ENCODE measurements around the gene AK4.
"Not testable (repeated sequence)": the region's sequence is repeated elsewhere in the genome, so short reads cannot be mapped to it uniquely, and the experiment has no call there.

The AK4 gene

GRCh38 chr1:65150583-65151263, 2.7 kb downstream of the AK4 start:
- no peak for DNase-seq

- no peak for DNase-seq
These were observed 3.6 kb downstream of the AK4 start for GRCh38 chr1:65151641-65152040.

DNA sequence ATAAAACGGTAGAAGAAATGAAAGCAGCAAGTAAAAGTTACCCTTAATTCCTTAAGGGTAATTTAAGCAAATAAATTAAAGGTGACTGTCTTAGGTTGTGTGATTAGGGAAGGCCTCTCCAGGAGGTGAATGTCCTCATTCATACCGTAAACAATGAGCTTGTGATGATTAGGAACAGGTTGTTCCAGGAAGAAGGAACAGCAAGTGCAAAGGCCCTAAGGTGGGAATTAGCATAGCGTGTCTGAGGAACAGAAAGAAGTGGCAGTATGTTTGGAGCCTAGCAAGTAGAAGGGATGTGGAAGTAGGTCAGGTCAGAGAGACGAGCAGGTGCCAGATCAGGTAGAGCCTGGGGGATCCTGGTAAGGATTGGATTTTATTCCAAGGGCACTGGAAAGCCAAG, 5.6 kb downstream of the AK4 start:
- no peak for DNase-seq

DNA sequence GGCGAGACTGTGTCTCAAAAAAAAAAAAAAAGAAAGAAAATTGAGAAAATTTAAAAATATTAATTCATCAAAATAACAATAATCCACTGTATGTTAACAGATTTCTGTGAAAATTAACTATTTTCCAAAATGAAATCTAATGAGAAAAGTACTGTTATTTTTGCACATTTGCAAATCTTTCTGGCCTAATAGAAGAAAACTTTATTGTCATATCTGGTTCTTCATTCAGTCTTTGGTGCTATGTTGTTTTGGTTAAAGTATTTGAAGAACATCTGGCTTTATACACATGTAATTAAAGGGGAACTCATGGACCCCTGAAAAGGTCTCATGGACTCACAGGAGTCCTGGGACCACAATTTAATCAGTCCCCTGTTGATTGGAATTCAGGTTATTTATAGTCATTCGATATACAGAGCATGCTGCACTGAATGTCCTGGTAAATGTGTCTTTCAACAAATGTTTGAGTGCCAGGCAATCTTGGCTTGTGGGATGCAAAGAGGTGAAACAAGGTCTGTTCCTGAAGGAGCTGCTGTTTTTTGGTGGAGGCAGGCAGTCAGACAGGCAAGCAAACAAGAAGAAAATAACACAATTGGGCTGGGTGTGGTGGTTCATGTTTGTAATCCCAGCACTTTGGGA, 9.0 kb downstream of the AK4 start:
- DNase-seq: no peak

- DNase-seq: no peak
These were observed 9.5 kb downstream of the AK4 start for GRCh38 chr1:65157546-65157941.

GRCh38 chr1:65159291-65159688, 11.3 kb downstream of the AK4 start:
- not testable (repeated sequence) for DNase-seq

- DNase-seq: no peak
These were observed 12.0 kb downstream of the AK4 start for GRCh38 chr1:65159801-65160523.

- no peak for DNase-seq
These were observed 15.3 kb downstream of the AK4 start for GRCh38 chr1:65163201-65163805.

DNA sequence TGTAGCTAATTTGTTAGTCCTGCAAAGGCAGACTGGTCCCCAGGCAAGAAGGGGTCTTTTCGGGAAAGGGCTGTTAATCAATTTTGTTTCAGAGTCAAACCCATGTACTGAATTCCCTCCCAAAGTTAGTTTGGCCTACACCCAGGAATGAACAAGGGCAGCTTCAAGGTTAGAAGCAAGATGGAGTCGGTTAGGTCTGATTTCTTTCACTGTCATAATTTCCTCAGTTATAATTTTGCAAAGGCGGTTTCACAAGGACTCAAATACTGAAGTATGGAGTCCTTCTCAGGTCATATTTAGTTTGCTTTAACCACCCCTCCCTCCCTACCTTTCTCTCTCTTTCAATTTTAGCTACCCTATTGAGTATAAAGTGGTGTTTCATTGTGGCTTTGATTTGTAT, 16.1 kb downstream of the AK4 start:
- not testable (repeated sequence) for DNase-seq

DNA sequence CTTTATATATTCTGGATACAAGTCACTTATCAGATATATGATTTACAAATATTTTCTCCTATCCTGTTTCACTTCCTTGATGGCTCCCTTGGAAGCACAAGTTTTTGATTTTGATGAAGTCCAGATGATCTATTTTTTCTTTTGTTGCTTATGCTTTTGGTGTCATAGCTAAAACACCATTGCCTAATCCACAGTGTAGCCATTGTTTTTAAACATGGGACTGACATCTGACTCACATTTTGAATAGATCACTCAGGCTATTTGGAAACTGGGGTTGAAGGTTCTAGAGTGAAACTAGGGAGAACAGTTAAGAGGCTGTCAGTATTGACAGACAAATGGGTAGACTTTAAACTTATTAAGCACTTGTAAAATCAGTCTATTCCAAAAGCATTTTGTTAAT, 16.6 kb downstream of the AK4 start:
- no peak for DNase-seq

DNA sequence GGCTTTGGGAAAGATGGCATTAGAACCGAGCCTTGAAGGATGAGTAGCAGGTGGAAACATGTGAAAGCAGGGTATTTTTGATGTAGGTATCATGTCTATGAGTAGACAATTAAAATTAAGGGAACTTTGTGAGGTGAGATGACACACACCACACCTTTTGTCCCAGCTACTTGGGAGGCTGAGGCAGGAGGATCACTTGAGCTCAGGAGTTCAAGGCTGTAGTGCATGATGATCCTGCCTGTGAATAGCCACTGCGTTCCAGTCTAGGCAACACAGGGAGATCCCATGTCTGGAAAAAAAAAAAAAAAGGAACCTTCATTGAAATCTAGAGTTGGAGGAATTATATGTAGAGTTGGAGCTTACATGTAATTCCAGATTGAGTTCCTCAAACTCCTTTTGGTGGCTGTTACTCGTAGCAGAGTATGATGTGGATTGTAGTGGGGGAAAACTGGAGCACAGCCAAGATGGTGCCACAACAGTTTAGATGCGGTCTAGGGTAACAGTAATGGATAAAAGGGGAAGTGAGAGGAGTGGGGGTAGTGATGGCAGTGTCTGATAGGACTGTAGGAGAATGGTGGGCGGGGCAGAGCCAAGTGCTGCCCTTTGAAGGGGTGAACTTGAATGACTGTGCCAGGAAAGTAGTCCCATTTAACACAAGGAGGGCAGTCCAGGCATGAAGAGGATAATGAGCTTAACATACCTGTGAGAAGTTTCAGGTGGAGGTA, 17.4 kb downstream of the AK4 start:
- no peak for DNase-seq

DNA sequence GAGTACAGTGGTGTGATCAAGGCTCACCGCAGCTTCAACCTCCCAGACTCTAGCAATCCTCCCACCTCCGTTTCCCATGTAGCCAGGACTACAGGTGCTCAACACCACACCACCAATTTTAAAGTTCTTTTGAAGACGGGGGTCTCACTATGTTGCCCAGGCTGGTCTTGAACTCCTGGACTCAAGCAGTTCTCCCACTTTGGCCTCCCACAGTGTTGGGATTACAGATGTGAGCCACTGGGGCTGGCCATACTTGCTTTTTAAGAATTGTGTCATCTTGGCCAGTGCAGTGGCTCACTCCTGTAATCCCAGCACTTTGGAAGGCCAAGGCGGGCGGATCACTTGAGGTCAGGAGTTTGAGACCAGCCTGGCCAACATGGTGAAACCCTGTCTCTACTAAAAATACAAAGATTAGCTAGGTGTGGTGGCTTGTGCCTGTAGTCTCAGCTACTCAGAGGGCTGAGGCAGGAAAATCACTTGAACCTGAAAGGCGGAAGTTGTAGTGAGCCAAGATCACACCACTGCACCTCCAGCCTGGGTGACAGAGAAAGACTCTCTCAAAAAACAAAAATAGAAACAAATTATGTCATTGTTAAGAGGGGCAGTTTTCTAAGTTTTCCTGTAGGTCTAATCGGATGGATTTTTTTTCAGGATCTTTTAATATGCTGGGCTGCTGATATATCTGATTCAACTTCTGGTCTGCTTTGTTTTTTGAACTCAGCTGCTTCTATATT, 18.7 kb downstream of the AK4 start:
- no peak for DNase-seq

- peak; percentile 17 for DNase-seq
These were observed 19.7 kb downstream of the AK4 start for GRCh38 chr1:65167586-65168242.

- no peak for DNase-seq
These were observed 20.9 kb downstream of the AK4 start for GRCh38 chr1:65168867-65169266.

DNA sequence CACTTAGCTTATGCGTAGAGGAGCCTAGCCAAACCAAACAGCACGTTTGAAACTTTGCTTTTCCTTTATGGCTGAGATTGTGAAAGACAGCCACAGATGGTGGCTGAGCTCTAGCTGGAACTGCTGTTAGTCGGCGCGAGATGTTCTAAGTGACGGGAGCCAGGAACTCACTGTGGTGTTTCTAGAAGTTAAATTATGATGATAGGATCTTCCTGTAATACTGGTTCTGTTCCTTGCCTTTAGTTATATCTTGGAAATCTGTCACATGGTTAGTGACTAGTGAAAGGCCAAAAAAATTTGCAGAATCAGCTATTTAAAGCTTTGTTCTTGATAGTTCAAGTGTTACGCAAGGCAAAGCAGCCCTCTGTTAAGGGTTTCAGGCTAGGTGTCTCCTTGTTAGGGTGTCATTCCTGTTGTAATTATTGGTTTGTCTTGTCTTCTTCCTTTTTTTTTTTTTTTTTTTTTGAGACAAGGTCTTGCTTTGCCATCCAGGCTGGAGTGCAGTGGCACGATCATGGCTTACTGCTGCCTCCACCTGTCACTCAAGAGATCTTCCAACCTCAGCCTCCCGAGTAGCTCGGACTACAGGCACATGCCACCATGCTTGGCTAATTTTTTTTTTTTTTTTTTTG, 22.6 kb downstream of the AK4 start:
- DNase-seq: no peak

- no peak for DNase-seq
These were observed 25.1 kb downstream of the AK4 start for GRCh38 chr1:65172936-65173690.

DNA sequence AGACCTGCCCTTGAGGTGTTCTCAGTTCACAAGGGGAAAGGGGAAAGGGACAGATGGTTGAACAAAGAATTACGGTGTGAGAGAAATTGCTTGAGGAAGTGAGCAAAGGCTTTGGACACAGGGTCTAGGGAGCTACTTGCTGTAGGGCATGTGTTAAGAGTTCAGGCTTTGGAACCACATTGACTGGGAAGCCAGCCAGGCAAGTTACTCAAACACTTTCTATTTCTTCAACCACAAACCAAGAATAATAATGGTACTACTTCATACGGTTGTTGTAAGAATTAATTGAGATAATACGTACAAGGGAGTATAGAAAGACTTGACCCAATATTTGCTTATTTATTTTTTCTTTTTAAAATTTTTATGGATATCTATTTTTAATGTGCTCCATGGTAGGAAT, 26.6 kb downstream of the AK4 start:
- DNase-seq: peak; percentile 26

GRCh38 chr1:65175171-65176055, 27.4 kb downstream of the AK4 start:
- DNase-seq: no peak

- DNase-seq: no peak
These were observed 28.1 kb downstream of the AK4 start for GRCh38 chr1:65176056-65176450.

Measured in midbrain (tissue), 1 donor.